ENCODE results near the gene AKT2.

AKT2 gene

GRCh38 chr19:40313229-40313983 lies 28.3 kb upstream of the AKT2 start:
- Mint-ChIP-seq H3K27me3 (ENCODE audit: low read depth) (no peaks in the 10 kb centered on the region), H3K36me3 (ENCODE audit: low read depth) (no peaks in the 10 kb centered on the region), H3K9me3 (no peaks in the 10 kb centered on the region), H3K4me1 (ENCODE audit: low read depth) (no peaks in the 10 kb centered on the region), H3K27ac (no peak overlapping the region), H3K4me3 (no peak overlapping the region)

DNA sequence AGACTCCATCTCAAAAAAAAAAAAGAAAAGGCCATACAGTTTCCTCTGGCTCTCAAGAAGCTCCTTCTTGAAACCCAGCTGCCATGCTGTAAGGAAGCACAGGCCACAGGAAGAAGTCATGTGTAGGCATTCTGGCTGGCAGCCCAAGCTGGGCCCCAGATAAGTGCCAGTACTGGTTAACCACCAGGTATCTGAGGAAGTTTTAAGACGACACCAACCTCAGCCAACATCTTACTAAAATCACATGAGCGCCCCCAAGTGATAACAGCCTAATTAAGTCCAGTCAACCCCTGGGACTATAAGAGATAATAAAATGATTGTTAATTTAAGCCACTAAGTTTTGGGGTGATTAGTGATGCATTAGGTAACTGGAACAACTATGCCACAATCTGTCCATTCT lies 27.4 kb upstream of the AKT2 start:
- H3K9me3 Mint-ChIP-seq = no peaks in the 10 kb centered on the region
- H3K27ac Mint-ChIP-seq = no peak overlapping the region
- H3K4me3 Mint-ChIP-seq = no peak overlapping the region
- H3K36me3 Mint-ChIP-seq (ENCODE audit: low read depth) = no peaks in the 10 kb centered on the region
- no peaks in the 10 kb centered on the region for H3K4me1 Mint-ChIP-seq (ENCODE audit: low read depth)
- H3K27me3 Mint-ChIP-seq (ENCODE audit: low read depth) = no peaks in the 10 kb centered on the region

GRCh38 chr19:40309666-40310065 lies 24.5 kb upstream of the AKT2 start:
- H3K4me1 Mint-ChIP-seq (ENCODE audit: low read depth) = peaks cover 2% of the 10 kb centered on the region
- H3K4me3 Mint-ChIP-seq = no peak overlapping the region
- no peaks in the 10 kb centered on the region for H3K36me3 Mint-ChIP-seq (ENCODE audit: low read depth)
- H3K27ac Mint-ChIP-seq = no peak overlapping the region
- no peaks in the 10 kb centered on the region for H3K27me3 Mint-ChIP-seq (ENCODE audit: low read depth)
- no peaks in the 10 kb centered on the region for H3K9me3 Mint-ChIP-seq

GRCh38 chr19:40305403-40305802 lies 20.3 kb upstream of the AKT2 start:
- Mint-ChIP-seq H3K36me3 (ENCODE audit: low read depth) (no peaks in the 10 kb centered on the region), H3K4me1 (ENCODE audit: low read depth) (peaks cover 2% of the 10 kb centered on the region), H3K27me3 (ENCODE audit: low read depth) (no peaks in the 10 kb centered on the region), H3K4me3 (no peak overlapping the region), H3K27ac (no peak overlapping the region), H3K9me3 (no peaks in the 10 kb centered on the region)

DNA sequence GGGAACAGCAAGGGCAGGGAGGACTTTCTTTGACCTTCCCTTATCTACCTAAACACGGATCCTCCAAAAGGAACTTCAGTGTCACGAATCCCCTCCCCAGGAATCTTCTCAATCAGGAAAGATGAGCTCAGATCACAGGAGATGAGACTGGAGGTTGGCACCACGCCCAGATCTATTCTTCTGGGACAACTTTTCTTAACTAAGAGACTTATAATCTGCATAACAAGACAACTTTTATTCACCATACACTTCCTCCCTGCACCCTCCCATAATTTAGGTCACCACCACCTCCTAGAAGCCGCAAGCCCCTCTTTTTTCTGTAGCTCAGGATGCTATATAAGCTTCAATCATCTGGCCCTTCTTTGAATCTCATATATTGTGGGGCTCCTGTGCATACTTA lies 19.2 kb upstream of the AKT2 start:
- Mint-ChIP-seq H3K27ac (no peak overlapping the region), H3K4me3 (no peak overlapping the region), H3K36me3 (ENCODE audit: low read depth) (no peaks in the 10 kb centered on the region), H3K9me3 (no peaks in the 10 kb centered on the region), H3K27me3 (ENCODE audit: low read depth) (no peaks in the 10 kb centered on the region), H3K4me1 (ENCODE audit: low read depth) (peaks cover 2% of the 10 kb centered on the region)

DNA sequence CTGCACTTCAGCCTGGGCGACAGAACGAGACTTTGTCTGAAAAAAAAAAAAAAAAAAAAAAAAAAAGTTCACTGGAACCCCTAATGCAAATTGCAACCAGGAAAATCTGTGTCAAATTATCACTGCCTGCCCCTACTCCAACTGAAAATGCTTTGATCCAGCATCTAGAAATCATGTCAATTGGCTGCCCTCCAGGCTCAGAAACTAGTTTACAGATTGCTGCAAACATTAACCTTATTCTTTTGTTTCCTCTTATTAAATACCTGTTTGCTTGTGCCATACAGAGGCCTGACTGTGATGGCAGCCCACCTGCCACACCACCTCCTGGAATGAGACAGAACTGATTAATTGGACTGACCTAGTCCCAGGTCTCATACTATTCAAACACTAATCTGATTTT lies 18.6 kb upstream of the AKT2 start:
- peaks cover 2% of the 10 kb centered on the region for H3K4me1 Mint-ChIP-seq (ENCODE audit: low read depth)
- H3K36me3 Mint-ChIP-seq (ENCODE audit: low read depth) = no peaks in the 10 kb centered on the region
- no peak overlapping the region for H3K4me3 Mint-ChIP-seq
- H3K27ac Mint-ChIP-seq = no peak overlapping the region
- no peaks in the 10 kb centered on the region for H3K27me3 Mint-ChIP-seq (ENCODE audit: low read depth)
- H3K9me3 Mint-ChIP-seq = no peaks in the 10 kb centered on the region

- Mint-ChIP-seq H3K27me3 (ENCODE audit: low read depth) (no peaks in the 10 kb centered on the region), H3K36me3 (ENCODE audit: low read depth) (no peaks in the 10 kb centered on the region), H3K4me3 (no peak overlapping the region), H3K27ac (no peak overlapping the region), H3K9me3 (no peaks in the 10 kb centered on the region), H3K4me1 (ENCODE audit: low read depth) (peaks cover 2% of the 10 kb centered on the region)
Measured at GRCh38 chr19:40302224-40303011, 17.3 kb upstream of the AKT2 start.

GRCh38 chr19:40300668-40301067 lies 15.5 kb upstream of the AKT2 start:
- no peak overlapping the region for H3K4me3 Mint-ChIP-seq
- H3K4me1 Mint-ChIP-seq (ENCODE audit: low read depth) = peaks cover 2% of the 10 kb centered on the region
- no peaks in the 10 kb centered on the region for H3K9me3 Mint-ChIP-seq
- H3K36me3 Mint-ChIP-seq (ENCODE audit: low read depth) = no peaks in the 10 kb centered on the region
- H3K27ac Mint-ChIP-seq = no peak overlapping the region
- H3K27me3 Mint-ChIP-seq (ENCODE audit: low read depth) = no peaks in the 10 kb centered on the region

DNA sequence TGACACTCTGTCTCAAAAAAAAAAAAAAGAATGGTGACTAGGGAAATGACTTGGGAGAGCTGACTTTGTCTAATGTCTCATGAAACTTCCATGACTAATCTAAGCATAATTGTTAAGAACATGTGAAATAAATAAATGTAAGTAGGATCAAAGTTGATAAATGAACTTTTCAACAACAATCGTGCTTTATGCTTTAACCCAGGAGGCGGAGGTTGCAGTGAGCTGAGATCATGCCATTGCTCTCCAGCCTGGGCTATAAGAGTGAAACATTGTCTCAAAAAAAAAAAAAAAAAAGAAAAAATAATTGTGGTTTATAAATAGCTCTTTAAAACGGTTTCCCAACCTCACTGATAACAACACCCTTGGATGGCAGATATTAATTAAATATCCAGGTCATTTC lies 12.9 kb upstream of the AKT2 start:
- Mint-ChIP-seq H3K27me3 (ENCODE audit: low read depth) (no peaks in the 10 kb centered on the region), H3K36me3 (ENCODE audit: low read depth) (no peaks in the 10 kb centered on the region), H3K4me1 (ENCODE audit: low read depth) (no peaks in the 10 kb centered on the region), H3K27ac (no peak overlapping the region), H3K9me3 (no peaks in the 10 kb centered on the region), H3K4me3 (no peak overlapping the region)

- H3K27ac Mint-ChIP-seq = no peak overlapping the region
- H3K27me3 Mint-ChIP-seq (ENCODE audit: low read depth) = no peaks in the 10 kb centered on the region
- no peaks in the 10 kb centered on the region for H3K9me3 Mint-ChIP-seq
- no peak overlapping the region for H3K4me3 Mint-ChIP-seq
- no peaks in the 10 kb centered on the region for H3K36me3 Mint-ChIP-seq (ENCODE audit: low read depth)
- no peaks in the 10 kb centered on the region for H3K4me1 Mint-ChIP-seq (ENCODE audit: low read depth)
Measured at GRCh38 chr19:40294560-40294959, 9.4 kb upstream of the AKT2 start.

DNA sequence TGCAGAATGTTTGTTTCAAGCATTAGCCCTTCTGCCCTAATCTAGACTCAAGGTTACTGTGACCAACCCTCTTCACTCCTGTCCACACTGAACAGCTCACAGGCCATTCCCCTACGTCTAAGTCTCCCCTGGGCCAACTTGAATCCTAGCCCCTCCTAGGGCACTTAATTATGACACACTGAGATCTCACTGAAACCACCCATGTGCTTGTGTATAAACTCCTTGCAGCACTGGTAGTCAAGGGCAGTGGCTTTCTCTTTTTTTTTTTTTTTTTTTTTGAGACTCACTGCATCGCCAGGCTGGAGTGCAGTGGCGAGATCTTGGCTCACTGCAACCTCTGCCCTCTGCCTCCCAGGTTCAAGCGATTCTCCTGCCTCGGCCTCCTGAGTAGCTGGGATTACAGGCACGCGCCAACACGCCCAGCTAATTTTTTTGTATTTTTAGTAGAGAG lies 1.9 kb upstream of the AKT2 start:
- Mint-ChIP-seq H3K27ac (peak overlapping the region; percentile 81), H3K27me3 (ENCODE audit: low read depth) (no peaks in the 10 kb centered on the region), H3K4me1 (ENCODE audit: low read depth) (peaks cover 24% of the 10 kb centered on the region), H3K36me3 (ENCODE audit: low read depth) (peaks cover 7% of the 10 kb centered on the region), H3K9me3 (no peaks in the 10 kb centered on the region), H3K4me3 (peak overlapping the region; percentile 63)

GRCh38 chr19:40286235-40286970 lies 1.3 kb upstream of the AKT2 start:
- Mint-ChIP-seq H3K27ac (peak overlapping the region; percentile 99), H3K4me3 (peak overlapping the region; percentile 86), H3K36me3 (ENCODE audit: low read depth) (peaks cover 7% of the 10 kb centered on the region), H3K9me3 (no peaks in the 10 kb centered on the region), H3K27me3 (ENCODE audit: low read depth) (no peaks in the 10 kb centered on the region), H3K4me1 (ENCODE audit: low read depth) (peaks cover 24% of the 10 kb centered on the region)

DNA sequence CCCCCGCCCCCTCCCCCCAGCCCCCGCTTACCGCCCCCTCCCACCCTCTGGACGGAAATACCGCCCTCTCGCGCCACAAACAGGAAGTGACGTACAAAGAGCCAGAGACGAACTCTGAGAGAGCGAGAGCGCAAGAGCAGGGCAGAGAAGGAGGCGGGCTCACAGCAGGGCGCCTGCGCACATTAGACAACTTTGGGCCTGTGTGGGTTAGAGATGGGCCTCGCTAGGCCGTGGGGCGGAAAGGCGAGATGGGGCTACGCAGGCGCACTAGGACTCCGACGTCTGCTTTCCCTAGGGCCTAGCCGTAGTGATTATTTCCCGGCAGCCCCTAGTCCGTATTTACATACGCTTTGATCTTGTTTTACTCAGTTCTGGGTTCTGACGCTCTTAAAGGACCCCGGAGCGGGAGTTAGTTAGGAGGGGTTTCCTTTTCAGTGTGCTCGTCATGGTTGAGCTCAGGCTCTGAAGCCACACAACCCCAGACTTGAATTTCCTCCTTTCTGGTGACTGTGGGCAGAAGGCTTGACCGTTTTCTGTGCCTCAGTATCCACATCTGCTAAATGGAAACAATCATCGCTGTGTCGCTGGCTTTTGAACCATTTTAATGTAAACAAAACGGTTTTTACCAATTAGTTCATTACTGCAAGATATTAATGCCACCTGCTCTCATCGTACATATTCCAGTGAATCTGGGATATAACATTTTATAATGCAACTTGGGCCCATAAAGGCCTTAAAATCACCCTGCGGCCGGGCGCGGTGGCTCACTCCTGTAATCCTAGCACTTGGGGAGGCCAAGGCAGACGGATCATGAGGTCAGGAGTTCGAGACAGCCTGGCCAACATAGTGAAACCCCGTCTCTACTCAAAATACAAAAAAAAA lies 449 bp upstream of the AKT2 start:
- Mint-ChIP-seq H3K4me3 (peak overlapping the region; percentile 86), H3K9me3 (no peaks in the 10 kb centered on the region), H3K27me3 (ENCODE audit: low read depth) (no peaks in the 10 kb centered on the region), H3K4me1 (ENCODE audit: low read depth) (peaks cover 27% of the 10 kb centered on the region), H3K36me3 (ENCODE audit: low read depth) (peaks cover 7% of the 10 kb centered on the region), H3K27ac (peak overlapping the region; percentile 99)

DNA sequence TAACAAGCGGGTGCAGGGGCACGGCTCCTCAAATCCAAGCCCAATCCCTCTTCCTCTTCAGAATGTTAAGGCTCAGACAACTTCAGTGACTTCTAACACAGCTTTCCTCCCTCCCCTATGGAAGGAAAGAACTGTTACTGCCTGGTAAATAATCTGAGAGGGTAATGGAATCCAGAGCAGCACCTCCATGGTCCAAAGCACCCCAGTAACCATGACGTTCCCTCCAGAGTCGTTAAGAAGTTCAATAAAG lies 969 bp downstream of the AKT2 start:
- H3K27ac Mint-ChIP-seq = peak overlapping the region; percentile 95

More for the DNA sequence above, 969 bp downstream of the AKT2 start:
- Mint-ChIP-seq H3K4me1 (ENCODE audit: low read depth) (peaks cover 36% of the 10 kb centered on the region), H3K9me3 (no peaks in the 10 kb centered on the region), H3K4me3 (peak overlapping the region; percentile 94), H3K27me3 (ENCODE audit: low read depth) (no peaks in the 10 kb centered on the region), H3K36me3 (ENCODE audit: low read depth) (peaks cover 7% of the 10 kb centered on the region)

Data from T-helper 1 cell treated with Interleukin-12 subunit alpha and Interleukin-12 subunit beta and Interleukin-4 antibody, amounts not matched to agents 30 μg/mL and 1 μg/mL, for 36 hours (primary cell).